Epithelial cell of esophagus (primary cell): ENCODE measurements around the gene MAP1LC3B.
A peak's percentile ranks its signal among the peaks of the same experiment; 100 is the strongest.

Source experiments
- DNase-seq: peaks from one replicate; pipeline ENCODE4 v3.0.0; 2010; ENCODE audit warnings: low read depth
- H3K4me3 ChIP-seq: 2 replicates; pipeline ENCODE4 v1.5.1; 2011; ENCODE audit warnings: mild to moderate bottlenecking, low read length, control low read depth
- TF ChIP-seq, protein P1 (sequence below): IDR thresholded peaks from 2 replicates; pipeline ENCODE4 v1.5.1; 2011; ENCODE audit warnings: low read depth, mild to moderate bottlenecking, low read length, control low read depth, inconsistent platforms; ENCODE audit not compliant: insufficient read depth; ENCODE audit errors: missing control alignments

Gene MAP1LC3B

DNA sequence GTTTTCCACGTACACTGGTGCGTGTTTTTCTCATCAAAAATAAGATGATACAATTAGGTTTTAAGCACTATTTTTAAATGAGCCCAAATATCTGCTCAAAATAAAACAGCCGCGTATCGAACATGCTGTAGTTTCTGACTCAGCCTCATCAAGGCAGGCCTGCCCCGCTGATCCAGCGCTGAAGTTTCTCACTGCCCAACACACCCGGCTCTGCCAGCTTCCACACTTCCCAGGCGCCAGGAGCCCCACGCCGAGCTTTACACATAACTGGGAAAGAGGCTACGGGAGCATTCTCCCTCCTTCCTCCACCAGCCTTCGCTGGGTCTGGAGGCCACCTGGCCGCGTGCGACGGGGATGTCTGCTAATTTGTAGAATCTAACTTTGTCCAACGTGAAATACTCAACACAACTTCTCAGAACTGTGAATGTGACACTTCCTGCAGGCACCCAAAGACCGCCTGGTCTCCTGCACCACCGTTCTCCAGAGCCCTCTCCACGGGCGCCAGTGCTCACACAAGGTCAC, 42.1 kb downstream of the MAP1LC3B start:
- no peak overlapping the region for H3K4me3 ChIP-seq
- DNase-seq, result no peak
- TF ChIP-seq, protein P1, sequence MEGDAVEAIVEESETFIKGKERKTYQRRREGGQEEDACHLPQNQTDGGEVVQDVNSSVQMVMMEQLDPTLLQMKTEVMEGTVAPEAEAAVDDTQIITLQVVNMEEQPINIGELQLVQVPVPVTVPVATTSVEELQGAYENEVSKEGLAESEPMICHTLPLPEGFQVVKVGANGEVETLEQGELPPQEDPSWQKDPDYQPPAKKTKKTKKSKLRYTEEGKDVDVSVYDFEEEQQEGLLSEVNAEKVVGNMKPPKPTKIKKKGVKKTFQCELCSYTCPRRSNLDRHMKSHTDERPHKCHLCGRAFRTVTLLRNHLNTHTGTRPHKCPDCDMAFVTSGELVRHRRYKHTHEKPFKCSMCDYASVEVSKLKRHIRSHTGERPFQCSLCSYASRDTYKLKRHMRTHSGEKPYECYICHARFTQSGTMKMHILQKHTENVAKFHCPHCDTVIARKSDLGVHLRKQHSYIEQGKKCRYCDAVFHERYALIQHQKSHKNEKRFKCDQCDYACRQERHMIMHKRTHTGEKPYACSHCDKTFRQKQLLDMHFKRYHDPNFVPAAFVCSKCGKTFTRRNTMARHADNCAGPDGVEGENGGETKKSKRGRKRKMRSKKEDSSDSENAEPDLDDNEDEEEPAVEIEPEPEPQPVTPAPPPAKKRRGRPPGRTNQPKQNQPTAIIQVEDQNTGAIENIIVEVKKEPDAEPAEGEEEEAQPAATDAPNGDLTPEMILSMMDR, result no peak

DNA sequence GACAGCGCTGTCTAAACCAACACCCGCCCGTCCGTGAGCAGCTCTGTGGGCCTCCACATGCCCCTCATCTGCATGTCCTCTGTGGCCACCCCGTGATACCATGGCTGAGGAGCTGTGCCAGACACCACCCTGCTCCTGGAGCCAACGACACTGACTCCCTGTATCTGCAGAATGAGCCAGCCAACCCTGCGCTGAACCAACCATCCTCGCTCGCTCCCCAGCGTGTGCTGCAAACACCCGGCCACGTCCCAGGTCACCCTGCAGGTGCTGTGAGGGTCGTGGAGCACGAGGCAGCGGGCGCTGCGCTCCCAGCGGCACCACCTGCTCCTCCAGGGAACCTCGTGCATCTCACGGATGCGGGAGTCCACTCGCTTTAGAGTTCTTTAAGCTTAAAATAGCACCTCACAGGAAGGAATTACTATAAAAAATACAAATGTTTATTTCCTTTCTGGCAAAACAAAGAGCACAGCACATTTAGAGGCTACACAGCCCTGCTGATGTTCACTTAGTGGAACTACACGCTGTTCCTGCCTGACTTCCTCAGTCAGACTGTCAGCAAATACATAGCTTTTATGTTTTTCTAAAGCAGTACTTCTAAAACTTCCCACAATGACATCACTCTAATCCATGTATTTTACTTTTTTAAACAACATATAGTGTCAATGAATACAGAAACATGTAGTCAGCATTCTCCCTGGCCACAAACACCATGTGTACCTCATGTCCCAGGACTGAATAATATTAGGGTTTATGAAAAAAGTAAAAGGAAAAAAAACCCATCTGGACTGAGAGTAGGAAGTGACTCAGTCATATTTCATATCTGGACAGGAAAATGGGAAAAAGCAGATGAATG, 43.5 kb downstream of the MAP1LC3B start:
- H3K4me3 ChIP-seq, result no peak overlapping the region
- TF ChIP-seq, protein P1, result no peak

DNA sequence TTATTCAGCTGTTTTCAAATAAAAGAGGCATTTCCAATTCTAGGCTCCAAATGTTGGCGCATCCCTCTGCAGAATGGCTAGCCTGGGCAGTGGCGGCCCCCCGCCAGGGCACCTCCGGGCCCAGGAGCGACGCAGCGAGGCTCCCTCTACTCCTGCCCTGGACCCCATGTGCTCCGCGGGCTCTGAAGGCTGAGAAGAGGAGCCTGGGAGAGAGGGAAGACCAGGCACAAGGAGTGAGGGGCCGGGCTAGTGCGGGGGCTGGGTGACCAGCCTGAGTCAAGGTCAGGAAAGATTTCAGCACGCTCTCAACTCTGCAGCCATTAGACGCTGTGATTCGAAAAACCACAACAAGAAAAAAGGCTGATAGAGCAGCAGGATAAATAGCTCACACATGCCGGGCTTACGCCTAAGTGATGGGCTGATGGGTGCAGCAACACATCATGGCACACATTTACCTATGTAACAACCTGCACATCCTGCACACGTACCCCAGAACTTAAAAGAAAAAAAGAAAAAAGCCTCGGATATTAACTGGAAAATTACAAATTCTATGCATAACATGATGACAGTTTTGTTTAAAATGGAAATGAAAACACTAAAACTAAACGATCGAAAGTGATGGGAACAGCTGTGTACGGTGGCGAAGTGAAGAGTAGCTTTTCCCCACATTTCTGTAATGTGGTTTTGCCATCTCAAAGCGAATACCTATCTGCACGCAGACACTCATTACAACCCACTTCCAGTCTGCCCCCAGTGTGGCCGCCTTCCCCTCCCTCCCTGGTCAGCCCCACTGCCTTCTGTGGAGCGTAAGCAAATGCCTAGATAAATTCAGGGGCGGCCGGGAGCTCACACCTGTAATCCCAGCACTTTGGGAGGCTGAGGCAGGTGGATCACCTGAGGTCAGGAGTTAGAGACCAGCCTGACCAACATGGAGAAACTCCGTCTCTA, 44.4 kb downstream of the MAP1LC3B start:
- no peak overlapping the region for H3K4me3 ChIP-seq
- TF ChIP-seq, protein P1, result no peak
- DNase-seq, result no peak

More for the DNA sequence above, 43.5 kb downstream of the MAP1LC3B start:
- DNase-seq, result peak; percentile 43

DNA sequence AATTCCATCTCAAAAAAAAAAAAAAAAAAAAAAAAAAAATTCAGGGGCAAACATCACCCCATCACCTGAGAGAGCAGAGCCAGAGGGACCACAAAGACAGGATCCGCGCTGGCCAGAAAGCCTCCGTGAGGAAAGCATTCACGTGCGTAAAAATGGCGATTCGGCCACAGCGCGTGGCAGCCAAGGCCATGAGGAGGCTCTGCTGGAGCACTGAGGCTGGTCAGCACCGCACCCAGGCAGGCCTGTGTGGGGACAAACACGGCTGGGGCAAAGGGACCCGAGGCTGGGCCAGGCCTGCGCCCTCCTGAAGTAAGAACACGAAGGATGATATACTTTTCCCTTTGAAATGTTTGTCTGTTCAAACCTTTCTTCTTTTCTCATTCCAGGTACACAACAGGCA, 45.2 kb downstream of the MAP1LC3B start:
- H3K4me3 ChIP-seq, result no peak overlapping the region
- no peak for DNase-seq
- TF ChIP-seq, protein P1, result no peak

DNA sequence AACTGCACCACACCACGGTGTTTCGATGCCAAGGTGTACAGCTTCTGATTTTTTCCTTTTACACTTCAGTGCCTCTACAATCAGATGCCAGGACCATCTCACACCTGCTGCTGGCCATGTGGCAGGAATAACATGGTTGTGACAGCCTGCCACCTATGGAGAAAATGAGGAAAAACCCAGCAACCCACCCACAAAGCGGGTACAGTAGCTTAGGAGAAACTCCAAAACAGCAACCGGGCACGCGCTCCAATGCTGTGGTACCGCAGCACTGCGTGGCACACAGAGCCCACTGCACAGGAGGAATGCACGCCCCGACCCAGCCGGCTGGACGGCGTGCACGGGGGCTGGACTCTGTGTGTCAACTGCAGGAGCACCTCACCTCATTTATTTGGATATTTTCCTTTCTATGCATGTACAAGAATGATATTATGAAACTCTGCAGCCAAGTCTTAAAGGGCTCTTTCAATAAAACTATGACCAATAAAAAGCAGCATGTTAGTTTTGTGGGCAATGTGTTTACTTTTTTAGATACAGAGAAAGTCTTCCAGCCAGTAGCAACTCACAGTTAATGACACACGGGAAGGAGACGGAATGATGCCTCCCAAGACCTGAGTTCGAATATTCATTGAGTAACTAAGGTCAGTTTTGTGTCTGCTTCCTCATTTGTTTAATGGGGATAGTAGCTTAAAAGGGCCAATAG, 45.9 kb downstream of the MAP1LC3B start:
- TF ChIP-seq, protein P1, result no peak
- H3K4me3 ChIP-seq, result no peak overlapping the region
- DNase-seq, result no peak

DNA sequence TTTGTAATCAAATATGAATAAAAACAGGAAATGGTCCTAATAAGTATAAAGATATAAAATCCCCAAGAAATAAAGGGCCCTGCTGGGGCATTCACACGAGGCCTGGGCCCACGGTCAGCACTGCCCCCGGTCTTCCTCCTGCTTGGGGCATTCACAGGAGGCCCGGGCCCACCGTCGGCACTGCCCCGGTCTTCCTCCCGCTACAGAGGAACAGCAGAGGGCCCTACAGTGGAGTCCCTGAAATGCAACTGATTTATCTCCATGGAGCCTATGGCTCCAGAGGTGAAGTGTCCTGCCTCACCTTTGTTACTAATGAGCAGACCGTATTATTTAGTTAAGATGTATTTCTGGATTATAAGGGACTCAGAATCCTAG, 46.5 kb downstream of the MAP1LC3B start:
- DNase-seq, result no peak
- TF ChIP-seq, protein P1, result no peak
- no peak overlapping the region for H3K4me3 ChIP-seq
